Effector memory CD8-positive, alpha-beta T cell (primary cell): Measurements from ENCODE around the gene GEMIN2.
"Not testable (repeated sequence)": the region's sequence is repeated elsewhere in the genome, so short reads cannot be mapped to it uniquely, and the experiment has no call there.

Experiments
- ATAC-seq: fragments of 150-1000 bp; cut with Tn5 transposase; replicated peaks from 2 replicates; pipeline ENCODE4 v1.10.0; 2021; ENCODE audit warnings: mild to moderate bottlenecking, moderate library complexity
- DNase-seq, 3 experiments: peaks; one replicate each; pipeline ENCODE4 v3.0.0; 2021
- H3K27ac Mint-ChIP-seq, 2 donors: one replicate each; pipeline ENCODE4 v1.8.0; 2022; ENCODE audit warnings: mild to moderate bottlenecking in 2 of 2, mixed read lengths in 2 of 2, moderate library complexity in 2 of 2
- H3K27me3 Mint-ChIP-seq, 2 donors: one replicate each; pipeline ENCODE4 v1.8.0; 2022; ENCODE audit warnings: mixed read lengths in 2 of 2
- H3K36me3 Mint-ChIP-seq: one replicate; pipeline ENCODE4 v1.8.0; 2022; ENCODE audit warnings: mild to moderate bottlenecking, moderate library complexity, mixed read lengths; ENCODE audit not compliant: insufficient read depth
- H3K4me1 Mint-ChIP-seq, 2 donors: one replicate each; pipeline ENCODE4 v1.8.0; 2022; ENCODE audit warnings: low read depth in 2 of 2, mixed read lengths in 2 of 2
- H3K4me3 Mint-ChIP-seq, 2 donors: one replicate each; pipeline ENCODE4 v1.8.0; 2022; ENCODE audit warnings: mild to moderate bottlenecking in 2 of 2, mixed read lengths in 2 of 2, moderate library complexity in 2 of 2
- H3K9me3 Mint-ChIP-seq, 2 donors: one replicate each; pipeline ENCODE4 v1.8.0; 2022; ENCODE audit warnings: mixed read lengths in 2 of 2
- total RNA-seq, 9 experiments: gene quantifications; one replicate each; lab custom pipeline; 2026; lab: John Stamatoyannopoulos, UW

Gene GEMIN2, protein sequence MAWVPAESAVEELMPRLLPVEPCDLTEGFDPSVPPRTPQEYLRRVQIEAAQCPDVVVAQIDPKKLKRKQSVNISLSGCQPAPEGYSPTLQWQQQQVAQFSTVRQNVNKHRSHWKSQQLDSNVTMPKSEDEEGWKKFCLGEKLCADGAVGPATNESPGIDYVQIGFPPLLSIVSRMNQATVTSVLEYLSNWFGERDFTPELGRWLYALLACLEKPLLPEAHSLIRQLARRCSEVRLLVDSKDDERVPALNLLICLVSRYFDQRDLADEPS
- total RNA-seq: 8.5 to 16.8 (median 11.1) reads per million in 9 experiments

DNA sequence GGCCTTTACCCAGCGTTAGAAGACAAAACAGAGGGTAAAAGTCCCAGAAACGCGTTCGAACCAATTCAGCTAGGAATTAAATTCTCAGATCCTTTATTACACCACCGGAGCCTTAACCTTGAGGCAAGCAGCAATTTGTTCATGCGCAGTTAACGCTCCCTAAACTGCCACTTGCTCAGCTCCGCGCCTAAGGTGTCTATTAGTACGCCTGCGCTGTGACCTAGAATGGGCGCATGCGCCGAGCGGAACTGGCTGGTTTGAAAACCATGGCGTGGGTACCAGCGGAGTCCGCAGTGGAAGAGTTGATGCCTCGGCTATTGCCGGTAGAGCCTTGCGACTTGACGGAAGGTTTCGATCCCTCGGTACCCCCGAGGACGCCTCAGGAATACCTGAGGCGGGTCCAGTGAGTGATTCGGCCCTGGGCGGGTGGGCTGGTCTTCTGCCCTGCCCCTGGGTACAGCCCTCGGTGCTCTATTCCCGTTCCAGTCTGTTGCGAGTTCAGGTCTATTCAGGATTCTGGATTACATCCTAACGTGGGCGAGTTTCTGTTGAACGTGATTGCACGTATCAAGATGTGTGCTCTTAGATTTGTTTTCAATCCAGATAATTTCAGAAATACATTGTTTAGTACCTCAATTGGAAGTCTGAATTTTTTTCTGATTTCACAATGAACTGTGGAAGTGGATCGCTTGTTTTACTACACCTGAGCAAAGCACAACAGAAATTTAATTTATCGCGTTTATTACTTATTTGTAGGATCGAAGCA is at the start of gene GEMIN2:
Gene GEMIN2 (plus strand): TSS at position 251 of the 766 bp plus-strand sequence. CDS start 16 bp downstream, at position 267.
- peaks cover 9 to 15% of the 10 kb centered on the region in 2 donors for H3K4me1 Mint-ChIP-seq
- peak within 1 kb of the TSS; percentile 97 for H3K4me3 Mint-ChIP-seq
- H3K36me3 Mint-ChIP-seq: peaks cover 25% of the 10 kb centered on the region
- H3K9me3 Mint-ChIP-seq: no peaks in the 10 kb centered on the region
- H3K27ac Mint-ChIP-seq: peak within 1 kb of the TSS; percentile 94 to 96
- ATAC-seq (peak; percentile 94), DNase-seq (peak; percentile 91 to 92 (median 91))
- peaks cover 0 to 8% of the 10 kb centered on the region in 2 donors for H3K27me3 Mint-ChIP-seq

DNA sequence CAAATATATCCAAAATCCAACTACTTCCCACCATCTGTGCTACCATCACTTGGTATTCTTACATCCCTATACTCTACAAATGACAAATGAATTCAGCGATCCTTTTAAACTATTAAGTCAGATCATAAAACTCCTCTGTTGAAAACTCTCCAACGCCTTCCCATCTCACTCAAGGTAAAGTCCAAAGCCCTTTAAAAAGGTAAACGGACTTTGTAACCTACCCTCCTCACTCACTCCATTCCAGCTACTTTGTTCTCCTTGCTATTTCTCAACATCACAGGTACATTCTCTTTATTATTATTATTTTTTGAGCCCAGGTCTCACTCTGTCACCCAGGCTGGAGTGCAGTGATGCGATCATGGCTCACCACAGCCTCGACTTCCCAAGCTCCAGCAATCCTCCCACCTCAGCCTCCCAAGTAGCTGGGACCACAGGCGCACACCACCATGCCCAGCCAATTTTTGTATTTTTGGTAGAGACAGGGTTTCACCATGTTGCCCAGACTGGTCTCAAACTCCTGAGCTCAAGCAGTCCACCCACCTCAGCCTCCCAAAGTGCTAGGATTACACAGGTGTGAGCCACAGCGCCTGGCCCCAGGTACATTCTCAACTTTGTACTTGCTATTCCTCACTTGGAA is 44.8 kb upstream of the GEMIN2 start:
- Mint-ChIP-seq H3K36me3 (peaks cover 69% of the 10 kb centered on the region), H3K4me1 (peaks cover 6 to 23% of the 10 kb centered on the region in 2 donors), H3K27ac (peak overlapping the region; percentile 65 to 83)
- not testable (repeated sequence) for H3K27me3 Mint-ChIP-seq, DNase-seq, H3K9me3 Mint-ChIP-seq, H3K4me3 Mint-ChIP-seq, ATAC-seq

DNA sequence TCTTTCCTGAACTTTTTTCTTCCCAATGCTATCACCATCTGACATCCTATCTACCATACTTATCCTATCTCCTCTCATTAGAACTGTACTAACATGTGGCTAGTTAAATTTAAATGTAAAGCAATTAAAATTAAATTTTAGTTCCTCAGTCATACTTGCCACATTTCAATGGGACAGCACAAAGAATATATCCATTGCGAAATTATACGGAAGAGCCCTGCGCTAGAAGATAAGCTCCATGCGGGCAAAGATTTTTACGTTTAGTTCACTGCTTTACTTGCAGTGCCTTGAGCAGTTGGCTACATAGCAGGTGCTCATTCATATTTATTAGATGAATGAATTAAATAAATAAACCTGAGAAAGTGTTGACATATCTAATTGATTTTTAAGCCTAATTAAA is 44.2 kb upstream of the GEMIN2 start:
- peaks cover 6 to 23% of the 10 kb centered on the region in 2 donors for H3K4me1 Mint-ChIP-seq
- H3K36me3 Mint-ChIP-seq: peaks cover 69% of the 10 kb centered on the region
- no peak overlapping the region for H3K4me3 Mint-ChIP-seq
- no peak for DNase-seq
- H3K9me3 Mint-ChIP-seq: no peaks in the 10 kb centered on the region
- H3K27ac Mint-ChIP-seq: peak overlapping the region; percentile 65 to 83
- no peaks in the 10 kb centered on the region for H3K27me3 Mint-ChIP-seq
- no peak for ATAC-seq

DNA sequence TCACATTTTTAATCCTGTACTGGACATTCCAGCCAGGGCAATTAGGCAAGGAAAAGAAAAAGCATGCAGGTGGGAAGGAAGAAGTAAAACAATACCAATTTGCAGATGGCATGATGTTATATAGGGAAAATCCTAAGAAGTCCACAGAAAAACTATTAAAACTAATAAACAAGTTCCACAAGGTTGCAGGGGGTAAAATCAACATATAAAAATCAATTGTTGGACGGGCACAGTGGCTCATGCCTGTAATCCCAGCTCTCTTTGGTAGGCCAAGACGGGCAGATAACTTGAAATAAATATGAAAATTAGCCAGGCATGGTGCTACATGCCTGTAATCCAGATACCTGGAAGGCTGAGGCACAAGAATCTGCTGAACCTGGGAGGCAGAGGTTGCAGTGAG is 43.0 kb upstream of the GEMIN2 start:
- no peak overlapping the region for H3K27ac Mint-ChIP-seq
- peaks cover 72% of the 10 kb centered on the region for H3K36me3 Mint-ChIP-seq
- DNase-seq (no peak), ATAC-seq (no peak)
- H3K9me3 Mint-ChIP-seq: no peaks in the 10 kb centered on the region
- H3K4me1 Mint-ChIP-seq: peaks cover 6 to 23% of the 10 kb centered on the region in 2 donors
- no peak overlapping the region for H3K4me3 Mint-ChIP-seq
- no peaks in the 10 kb centered on the region for H3K27me3 Mint-ChIP-seq

DNA sequence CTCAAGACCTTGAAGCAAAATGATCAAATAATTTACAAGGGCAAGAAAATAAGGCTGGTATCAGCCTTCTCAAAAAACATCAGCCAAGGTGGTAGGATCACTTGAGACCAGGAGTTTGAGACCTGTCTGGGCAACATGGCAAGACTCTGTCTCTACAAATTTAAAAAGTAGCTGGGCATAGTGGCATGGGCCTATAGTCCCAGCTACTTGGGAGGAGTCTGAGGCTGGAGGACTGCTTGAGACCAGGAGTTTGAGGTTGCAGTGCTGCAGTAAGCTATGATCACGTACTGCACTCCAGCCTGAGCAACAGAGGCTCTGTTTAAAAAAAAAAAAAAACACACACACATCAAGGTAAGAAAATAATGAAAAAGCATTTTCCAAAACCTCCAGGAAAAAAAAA is 33.2 kb upstream of the GEMIN2 start:
- peaks cover 82% of the 10 kb centered on the region for H3K36me3 Mint-ChIP-seq

DNA sequence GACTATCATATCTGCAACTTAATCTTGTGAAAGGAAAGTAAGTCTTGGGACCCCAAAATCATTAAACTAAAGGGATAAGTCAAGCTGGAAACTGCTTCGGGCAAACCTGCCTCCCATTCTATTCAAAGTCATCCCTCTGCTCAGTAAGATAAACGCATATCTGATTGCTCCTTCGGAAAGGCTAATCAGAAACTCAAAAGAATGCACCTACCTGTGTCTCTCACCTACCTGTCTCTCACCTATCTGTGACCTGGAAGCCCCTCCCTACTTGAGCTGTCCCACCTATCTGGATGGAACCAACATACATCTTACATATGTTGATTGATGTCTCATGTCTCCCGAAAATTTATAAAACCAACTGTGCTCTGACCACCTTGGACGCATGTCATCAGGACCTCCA is 31.0 kb upstream of the GEMIN2 start:
- no peaks in the 10 kb centered on the region for H3K9me3 Mint-ChIP-seq
- H3K36me3 Mint-ChIP-seq: peaks cover 80% of the 10 kb centered on the region
- no peak overlapping the region for H3K4me3 Mint-ChIP-seq
- no peaks in the 10 kb centered on the region for H3K27me3 Mint-ChIP-seq
- ATAC-seq: no peak
- H3K27ac Mint-ChIP-seq: no peak overlapping the region
- no peak for DNase-seq
- H3K4me1 Mint-ChIP-seq: peaks cover 3 to 10% of the 10 kb centered on the region in 2 donors

More for the DNA sequence above, 33.2 kb upstream of the GEMIN2 start:
- Mint-ChIP-seq H3K4me3 (no peak overlapping the region), H3K27me3 (no peaks in the 10 kb centered on the region), H3K9me3 (no peaks in the 10 kb centered on the region), H3K4me1 (peaks cover 0 to 10% of the 10 kb centered on the region in 2 donors), H3K27ac (peak overlapping the region in 1 of 2 donors; percentile 81)
- DNase-seq: no peak
- no peak for ATAC-seq

DNA sequence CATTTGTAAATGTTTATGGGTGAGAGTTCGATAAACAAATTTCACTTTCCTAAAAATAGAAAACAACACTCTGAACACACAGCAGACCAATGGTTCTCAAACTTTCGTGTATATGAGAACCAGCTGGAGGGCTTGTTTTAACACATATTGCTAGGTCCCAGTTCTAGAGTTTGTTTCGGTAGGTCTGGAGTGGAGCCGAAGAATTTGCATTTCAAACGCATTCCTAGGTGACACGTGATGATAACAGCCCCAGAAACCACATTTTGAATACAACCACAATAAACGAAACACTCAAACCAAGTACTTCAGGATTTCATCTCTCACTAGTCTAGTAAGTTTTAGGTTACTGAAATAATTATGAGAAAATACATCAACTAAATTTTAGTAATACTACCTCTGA is 28.2 kb upstream of the GEMIN2 start:
- no peak for ATAC-seq
- H3K27ac Mint-ChIP-seq: no peak overlapping the region
- H3K36me3 Mint-ChIP-seq: peaks cover 80% of the 10 kb centered on the region
- H3K4me3 Mint-ChIP-seq: no peak overlapping the region
- H3K9me3 Mint-ChIP-seq: no peaks in the 10 kb centered on the region
- H3K4me1 Mint-ChIP-seq: peaks cover 7 to 13% of the 10 kb centered on the region in 2 donors
- no peak for DNase-seq
- no peaks in the 10 kb centered on the region for H3K27me3 Mint-ChIP-seq

DNA sequence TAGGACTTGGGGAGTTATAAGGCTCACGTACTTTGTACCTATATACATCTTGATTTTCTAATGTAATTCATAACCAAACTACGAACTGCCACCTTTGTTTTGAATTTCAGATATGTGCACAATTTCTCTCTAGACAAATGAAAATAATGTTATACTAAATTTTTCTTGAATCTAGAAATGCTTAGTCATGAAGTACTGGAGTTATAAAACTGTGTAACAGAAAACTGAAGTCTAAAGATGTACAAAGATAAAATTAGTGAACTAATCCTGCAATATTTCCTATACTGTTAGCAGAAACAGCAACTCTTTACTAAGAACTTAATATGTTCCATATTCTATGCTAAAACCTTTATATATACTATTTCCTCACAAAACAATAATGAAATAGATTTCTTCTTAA is 26.6 kb upstream of the GEMIN2 start:
- Mint-ChIP-seq H3K9me3 (no peaks in the 10 kb centered on the region), H3K27ac (no peak overlapping the region), H3K4me1 (peaks cover 7 to 22% of the 10 kb centered on the region in 2 donors), H3K36me3 (peaks cover 87% of the 10 kb centered on the region), H3K27me3 (no peaks in the 10 kb centered on the region), H3K4me3 (no peak overlapping the region)
- no peak for ATAC-seq
- no peak for DNase-seq

DNA sequence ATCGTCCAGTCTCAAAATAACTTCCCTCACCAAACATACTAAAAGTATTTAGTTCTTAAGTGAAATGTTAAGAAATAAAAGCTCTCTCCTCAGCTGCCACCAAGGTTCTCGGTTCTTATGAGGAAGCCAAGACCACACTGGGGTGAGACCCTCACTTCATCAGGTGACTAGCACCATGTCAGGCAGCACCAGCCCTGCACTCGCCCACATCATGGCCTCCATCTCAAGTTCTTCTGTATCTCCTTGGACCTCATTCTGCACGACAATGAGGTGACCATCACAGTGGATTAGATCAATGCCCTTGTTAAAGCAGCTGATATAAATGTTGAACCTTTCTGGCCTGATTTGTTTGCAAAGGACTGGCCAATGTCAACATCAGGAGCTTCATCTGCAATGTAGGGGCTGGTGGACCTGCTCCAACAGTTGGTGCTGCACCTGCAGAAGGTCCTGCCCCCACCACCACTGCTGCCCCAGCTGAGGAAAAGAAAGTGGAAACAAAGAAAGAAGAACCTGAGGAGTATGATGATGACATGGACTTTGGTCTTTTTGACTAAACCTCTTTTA is 23.5 kb upstream of the GEMIN2 start:
- H3K9me3 Mint-ChIP-seq: no peaks in the 10 kb centered on the region
- H3K36me3 Mint-ChIP-seq: peaks cover 71% of the 10 kb centered on the region
- ATAC-seq: no peak
- no peaks in the 10 kb centered on the region for H3K27me3 Mint-ChIP-seq
- DNase-seq: no peak
- H3K4me3 Mint-ChIP-seq: no peak overlapping the region
- peaks cover 12 to 25% of the 10 kb centered on the region in 2 donors for H3K4me1 Mint-ChIP-seq
- no peak overlapping the region for H3K27ac Mint-ChIP-seq

DNA sequence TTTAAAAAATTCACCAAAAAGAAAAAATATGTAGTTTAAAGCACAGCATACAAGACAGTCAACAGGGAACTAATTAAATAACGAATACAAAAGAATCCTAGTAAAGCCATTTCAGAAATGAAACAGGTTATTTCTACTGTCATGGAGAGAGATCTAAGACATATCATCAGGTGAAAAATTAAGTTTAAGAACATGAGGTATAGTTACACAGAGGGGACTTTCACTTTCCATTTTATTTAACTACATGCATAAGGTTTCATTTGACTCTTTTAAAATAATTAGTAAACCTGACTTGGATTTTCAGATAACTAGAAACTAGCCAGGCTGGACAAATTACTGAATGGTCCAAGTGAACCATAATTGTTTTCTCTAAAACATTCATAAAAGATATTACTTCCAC is 22.4 kb upstream of the GEMIN2 start:
- no peak for ATAC-seq
- no peak for DNase-seq
- Mint-ChIP-seq H3K9me3 (no peaks in the 10 kb centered on the region), H3K27me3 (no peaks in the 10 kb centered on the region), H3K36me3 (peaks cover 71% of the 10 kb centered on the region), H3K27ac (peak overlapping the region in 1 of 2 donors; percentile 72), H3K4me1 (peaks cover 12 to 25% of the 10 kb centered on the region in 2 donors), H3K4me3 (no peak overlapping the region)

DNA sequence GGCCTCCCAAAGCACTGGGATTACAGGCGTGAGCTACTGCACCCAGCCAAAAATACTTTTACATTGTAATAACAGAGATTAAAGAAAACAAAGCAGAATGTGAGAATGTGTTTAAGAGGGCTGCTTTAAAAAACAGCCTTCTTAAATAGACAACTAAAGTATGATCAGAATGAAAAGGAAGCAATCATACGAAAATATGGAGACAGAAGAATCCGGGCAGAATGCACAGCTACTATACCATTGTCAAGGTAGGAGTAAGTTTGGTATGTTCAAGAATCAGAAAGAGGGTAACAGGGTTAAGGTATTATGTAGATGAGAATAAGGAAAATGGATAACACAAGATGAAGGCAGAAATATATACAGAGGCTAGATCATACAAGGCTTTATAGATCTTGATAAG is 19.6 kb upstream of the GEMIN2 start:
- Mint-ChIP-seq H3K36me3 (peaks cover 53% of the 10 kb centered on the region), H3K27me3 (no peaks in the 10 kb centered on the region), H3K4me1 (peaks cover 13 to 31% of the 10 kb centered on the region in 2 donors), H3K9me3 (no peaks in the 10 kb centered on the region), H3K4me3 (no peak overlapping the region), H3K27ac (peak overlapping the region in 1 of 2 donors; percentile 1)
- ATAC-seq: no peak
- no peak for DNase-seq

DNA sequence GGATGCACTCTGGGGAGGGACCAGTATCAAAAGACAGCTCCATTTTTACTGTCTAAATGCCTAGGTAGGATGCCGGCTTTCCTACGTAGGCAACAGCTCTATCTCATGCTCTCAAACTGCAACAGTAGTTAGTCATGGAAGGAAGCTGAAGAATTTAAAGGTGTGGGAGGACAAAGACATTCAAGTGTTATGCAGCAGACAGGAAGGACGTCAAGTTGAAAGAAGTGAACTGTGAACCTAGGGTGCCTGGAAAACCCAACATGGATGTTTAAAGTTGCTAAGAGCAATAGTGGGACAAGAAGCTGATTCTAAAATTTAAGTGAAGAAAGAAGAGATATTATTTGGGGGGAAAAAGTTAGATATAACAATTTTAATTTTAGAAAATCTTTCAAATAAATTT is 17.0 kb upstream of the GEMIN2 start:
- DNase-seq (no peak), ATAC-seq (peak; percentile 58)
- Mint-ChIP-seq H3K9me3 (no peaks in the 10 kb centered on the region), H3K27ac (peak overlapping the region in 1 of 2 donors; percentile 36), H3K4me1 (peaks cover 21 to 40% of the 10 kb centered on the region in 2 donors), H3K4me3 (peak overlapping the region in 1 of 2 donors; percentile 9), H3K36me3 (peaks cover 31% of the 10 kb centered on the region), H3K27me3 (no peaks in the 10 kb centered on the region)

DNA sequence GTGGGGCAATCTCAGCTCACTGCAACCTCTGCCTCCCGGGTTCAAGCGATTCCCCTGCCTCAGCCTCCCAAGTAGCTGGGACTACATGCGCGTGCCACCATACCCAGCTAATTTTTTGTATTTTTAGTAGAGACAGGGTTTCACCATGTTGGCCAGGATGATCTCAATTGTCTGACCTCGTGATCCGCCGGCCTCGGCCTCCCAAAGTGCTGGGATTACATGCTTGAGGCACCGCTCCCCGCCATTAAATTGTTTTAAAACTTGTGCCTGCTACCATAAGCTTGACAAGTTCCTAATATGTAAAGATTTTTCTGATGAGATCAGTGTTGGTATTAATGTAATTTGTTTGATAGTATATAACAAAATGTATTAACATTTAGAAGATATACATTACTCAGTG is 14.9 kb upstream of the GEMIN2 start:
- Mint-ChIP-seq H3K27ac (peak overlapping the region in 1 of 2 donors; percentile 41), H3K36me3 (peaks cover 29% of the 10 kb centered on the region), H3K4me1 (peaks cover 28 to 48% of the 10 kb centered on the region in 2 donors)
- H3K4me3 Mint-ChIP-seq, ATAC-seq, H3K9me3 Mint-ChIP-seq, H3K27me3 Mint-ChIP-seq, DNase-seq: not testable (repeated sequence)
